Stimulated activated CD8-positive, alpha-beta memory T cell treated with anti-CD3 and anti-CD28 coated beads, Interleukin-15, amount 100 ng/mL, for 1 hour (primary cell): ENCODE results near the gene ERICH6.
A peak's percentile ranks its signal among the peaks of the same experiment; 100 is the strongest.

Experiments
- DNase-seq: peaks from one replicate; pipeline ENCODE4 v3.0.0-alpha.2; 2020; ENCODE audit warnings: low read depth

Gene ERICH6

DNA sequence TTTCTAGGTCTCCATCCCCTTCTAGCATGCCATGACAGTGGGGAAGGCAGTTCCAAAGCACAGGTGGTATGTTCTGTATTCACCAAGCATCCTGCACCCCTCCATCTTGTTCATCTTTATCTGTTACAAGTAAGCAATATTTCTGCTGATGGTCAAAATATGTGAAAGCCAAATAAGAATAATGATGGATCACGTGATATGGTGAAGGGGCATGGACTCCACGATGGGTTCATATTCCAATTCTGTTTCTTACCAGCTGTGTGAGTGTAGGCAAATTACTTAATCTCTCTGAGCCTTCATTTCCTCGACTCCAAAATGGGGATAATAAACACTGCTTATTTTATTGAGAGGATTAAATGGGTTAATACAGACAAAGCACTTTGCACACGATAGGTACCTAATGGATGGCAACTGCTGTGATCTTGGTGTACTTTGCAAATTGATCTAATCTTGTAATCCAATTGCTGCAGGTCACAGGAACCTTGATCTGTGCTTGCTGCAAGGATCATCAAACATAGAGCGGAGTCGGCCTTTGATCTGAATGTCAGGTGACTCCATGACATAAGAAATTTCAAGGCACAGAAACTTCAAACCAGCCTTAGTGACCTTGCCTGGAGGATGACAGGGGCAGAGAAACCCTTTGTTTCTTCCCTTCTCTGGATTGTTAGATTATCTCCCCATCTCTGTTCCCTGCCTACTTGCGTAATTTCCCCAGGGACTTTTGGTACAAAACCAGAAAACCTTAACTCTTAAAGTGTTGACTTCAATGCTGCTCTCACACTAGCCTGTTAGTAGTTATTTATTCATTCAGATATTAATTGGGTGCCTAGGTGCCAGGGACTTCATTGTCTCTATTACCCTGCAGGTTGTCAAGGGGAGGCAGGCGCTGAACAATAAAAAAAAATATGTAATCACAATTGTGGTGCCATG lies 33.4 kb upstream of the ERICH6 start:
- no peak for DNase-seq

DNA sequence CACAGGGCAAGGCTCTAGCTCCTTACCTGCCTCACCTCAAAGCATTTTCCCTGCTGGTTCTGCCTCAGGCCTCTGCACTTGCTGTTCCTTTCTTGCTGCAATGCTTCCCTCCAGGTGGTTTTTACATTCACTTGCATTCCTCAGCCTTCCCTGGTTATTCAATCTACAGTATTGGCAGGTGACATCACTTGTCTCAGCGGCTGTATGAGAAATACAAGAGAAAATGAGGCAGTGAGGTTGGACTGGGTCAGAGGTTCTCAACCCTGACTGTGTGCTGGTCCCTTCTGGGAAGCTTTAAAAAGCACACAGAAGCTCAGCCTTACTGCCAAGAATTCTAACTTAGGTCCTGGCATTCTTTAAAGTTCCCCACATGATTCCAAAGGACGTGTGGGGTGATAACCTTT lies 32.6 kb upstream of the ERICH6 start:
- no peak for DNase-seq

DNA sequence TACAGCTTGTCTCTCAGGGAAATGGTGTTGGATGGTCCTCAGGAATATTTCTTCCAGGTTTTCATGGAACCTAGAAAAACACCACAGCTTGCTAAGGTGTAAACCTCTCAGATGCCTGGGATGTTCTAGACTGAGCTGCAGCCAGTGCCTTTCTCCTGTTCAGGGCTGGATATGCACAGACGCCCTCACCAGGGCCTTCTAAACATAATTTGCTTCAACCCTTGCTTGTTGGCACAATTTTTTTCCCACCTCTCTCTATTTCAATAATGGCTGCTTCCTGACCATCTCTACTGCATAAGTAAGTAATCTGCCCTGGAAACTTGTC lies 31.0 kb upstream of the ERICH6 start:
- DNase-seq, result no peak

DNA sequence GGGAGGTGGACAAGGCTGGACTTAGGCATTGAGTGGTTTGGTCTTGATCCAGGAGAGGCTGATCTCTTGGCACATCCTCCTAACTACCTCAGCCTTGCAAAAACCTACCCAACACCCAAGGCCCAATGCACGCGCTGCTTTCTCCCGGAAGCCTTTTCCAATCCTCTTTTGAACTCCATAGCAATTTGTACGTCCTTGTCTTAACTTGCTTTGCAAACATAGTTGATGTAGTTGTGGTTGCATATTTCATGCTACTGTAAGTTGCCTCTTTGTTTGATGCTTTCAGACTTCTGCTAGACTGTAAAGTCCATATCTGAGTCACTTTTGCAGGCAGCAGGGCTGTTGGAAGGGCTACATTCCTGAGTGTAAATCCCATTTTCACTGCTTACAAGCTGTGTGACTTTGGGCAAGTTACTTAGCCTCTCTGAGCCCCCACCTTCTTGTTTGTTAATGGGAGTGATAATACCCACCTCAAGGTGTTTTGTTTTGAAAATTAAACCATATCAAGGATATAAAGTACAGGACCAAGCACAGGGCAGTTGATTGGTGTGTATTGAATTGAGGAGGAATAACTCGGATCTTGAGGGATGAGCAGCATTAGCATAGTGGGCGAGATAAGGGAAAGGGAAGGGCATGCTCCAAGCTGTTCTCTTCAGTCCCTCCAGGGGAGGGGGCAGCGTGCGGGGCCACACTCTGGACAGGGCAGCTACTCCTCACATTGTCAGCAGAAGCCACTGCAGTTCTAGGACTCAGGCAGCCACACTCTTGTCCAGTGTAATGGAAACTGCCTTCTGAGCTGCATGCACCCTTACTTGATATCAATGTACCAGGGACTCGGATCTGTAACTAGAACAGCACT lies 30.4 kb upstream of the ERICH6 start:
- DNase-seq, result no peak

DNA sequence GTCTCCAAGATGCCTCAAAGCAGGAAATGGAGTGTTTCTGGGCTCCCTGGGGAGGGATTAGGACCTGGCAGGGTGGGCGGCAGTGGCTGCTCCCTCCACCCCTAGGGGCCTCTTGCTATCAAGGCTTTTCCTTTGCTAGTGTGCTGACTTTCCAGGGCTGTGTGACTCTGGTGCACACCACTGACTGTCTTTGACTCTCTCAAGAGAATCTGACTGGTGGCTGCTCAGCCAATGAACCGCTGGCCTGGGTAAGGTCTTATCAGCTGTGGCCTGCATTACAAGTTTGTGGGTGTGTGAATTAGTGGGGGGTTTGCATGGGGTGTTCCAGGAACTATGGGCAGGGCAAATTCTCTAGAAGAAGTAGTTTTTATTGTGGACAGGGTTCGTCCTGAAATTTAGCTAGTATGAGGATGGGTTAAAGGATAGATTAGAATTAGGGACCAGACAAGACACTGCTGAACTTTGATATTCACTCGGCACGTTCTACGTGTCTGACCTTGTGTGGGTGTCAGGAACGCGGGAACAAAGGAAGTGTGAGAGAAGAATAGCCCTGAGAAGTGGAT lies 29.7 kb upstream of the ERICH6 start:
- no peak for DNase-seq

DNA sequence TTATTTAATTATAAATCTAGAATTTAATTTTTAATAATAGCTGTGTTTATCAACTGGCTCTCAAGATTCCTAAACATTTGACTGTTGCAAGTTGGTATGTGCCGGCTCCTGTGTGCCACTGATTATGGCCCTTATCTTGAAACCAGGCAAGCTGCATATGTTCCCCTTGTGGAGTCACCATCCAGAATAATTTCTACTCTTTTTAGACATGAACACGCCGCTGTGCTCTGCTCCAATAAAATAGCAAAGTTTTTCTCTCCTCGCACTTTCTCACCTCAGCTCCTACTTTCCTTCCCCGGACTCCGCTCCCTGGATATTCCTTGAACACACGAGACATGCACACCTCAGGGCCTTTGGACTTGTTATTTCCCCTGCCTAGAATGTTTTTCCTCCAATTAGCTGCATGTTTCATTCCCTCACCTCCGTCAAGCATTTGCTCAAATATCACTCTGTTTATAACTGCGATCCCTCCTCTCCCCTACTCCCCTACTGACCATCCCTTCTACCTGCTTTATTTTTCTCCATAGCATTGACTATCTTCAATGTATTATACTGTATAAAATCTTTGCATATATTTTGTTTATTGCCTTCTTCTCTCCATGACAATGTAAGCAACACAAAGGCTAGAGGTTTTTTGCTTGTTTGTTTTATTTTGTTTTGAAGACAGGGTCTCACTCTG lies 26.1 kb upstream of the ERICH6 start:
- no peak for DNase-seq

DNA sequence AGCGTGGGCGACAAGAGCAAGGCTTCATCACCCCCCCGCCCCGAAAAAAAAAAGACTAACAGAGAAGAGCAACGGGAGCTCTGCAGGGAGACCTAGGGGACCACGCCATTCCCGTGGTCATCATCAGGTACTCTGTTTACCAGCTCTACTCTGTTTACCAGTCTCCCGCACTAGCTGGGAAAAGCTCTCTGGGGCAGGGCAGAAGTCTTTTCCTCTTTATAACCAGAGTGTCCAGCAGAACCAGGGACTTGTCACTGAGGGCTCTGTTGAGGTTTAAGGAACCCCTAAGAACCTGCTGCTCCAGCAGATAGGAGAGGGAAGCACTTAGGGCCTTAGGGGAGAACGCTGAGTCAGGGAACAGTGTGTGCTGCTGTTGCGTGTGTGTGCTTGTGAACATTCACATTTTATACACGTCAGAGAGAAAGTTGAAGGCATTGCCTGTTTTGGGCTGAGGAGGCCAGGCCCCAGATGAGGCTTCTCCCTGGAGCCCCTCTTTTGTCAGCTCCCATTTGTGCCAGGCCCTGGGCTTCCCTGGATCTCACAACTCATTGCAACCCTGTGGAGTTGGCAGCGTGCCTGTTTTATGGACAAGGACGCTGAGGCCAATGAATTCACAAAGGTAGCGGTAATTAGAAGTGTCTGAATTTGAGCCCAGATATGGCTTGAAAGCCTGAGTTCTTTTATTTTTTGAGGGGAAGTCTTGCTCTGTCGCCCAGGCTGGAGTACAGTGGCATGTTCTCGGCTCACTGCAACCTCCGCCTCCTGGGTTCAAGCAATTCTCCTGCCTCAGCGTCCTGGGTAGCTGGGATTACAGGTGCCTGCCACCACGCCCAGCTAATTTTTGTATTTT lies 24.2 kb upstream of the ERICH6 start:
- no peak for DNase-seq

DNA sequence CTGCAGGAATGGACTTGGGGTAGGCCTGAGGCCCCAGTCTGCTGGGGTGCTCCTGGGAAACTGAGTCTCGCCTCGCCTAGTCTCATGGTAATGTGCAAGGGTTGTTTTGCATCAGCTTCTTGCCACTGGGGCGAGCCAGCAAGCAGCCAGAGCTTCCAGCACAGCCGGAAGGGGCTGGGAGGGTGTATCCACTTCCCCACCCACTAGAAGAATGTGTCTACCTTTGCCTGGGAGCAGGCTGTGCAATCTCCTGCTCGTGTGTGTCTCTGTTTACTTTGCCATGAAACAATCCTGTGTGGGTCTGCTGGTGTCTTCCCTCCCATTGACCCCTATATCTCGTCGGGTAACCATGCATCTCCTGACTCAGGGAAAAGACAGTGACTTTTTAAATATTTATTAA lies 21.8 kb upstream of the ERICH6 start:
- no peak for DNase-seq

DNA sequence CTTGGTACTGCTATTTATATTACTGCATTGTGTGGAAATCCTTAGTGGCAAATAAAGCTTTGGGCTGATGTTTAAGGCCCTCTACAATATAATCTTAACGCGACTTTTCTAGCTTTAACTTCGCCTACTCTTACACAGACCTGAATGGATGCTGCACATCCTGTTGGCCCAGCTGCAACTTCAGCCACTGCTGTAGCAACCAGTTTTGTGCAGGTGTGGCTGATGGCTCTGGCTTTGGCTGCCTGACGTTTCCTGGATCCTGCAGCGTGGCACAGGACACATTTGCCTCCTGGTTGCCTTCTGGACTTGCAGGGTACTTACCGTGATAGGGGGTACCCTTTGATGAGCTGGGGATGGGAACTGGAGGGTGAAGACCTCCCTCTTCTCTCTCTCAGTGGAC lies 20.2 kb upstream of the ERICH6 start:
- DNase-seq, result no peak

DNA sequence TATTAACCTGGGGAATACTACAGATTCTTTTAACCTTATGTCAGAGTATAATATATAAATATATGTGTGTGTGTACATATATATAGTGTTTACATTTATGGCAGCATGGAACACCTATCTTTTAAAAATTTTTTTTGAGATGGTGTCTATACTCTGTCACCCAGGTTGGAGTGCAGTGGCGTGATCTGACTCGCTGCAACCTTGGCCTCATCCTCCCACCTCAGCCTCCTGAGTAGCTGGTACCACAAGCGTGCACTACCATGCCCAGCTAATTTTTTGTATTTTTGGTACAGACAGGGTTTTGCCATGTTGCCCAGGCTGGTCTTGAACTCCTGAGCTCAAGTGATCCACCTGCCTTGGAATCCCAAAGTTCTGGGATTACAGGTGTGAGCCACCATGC lies 18.5 kb upstream of the ERICH6 start:
- DNase-seq, result no peak

DNA sequence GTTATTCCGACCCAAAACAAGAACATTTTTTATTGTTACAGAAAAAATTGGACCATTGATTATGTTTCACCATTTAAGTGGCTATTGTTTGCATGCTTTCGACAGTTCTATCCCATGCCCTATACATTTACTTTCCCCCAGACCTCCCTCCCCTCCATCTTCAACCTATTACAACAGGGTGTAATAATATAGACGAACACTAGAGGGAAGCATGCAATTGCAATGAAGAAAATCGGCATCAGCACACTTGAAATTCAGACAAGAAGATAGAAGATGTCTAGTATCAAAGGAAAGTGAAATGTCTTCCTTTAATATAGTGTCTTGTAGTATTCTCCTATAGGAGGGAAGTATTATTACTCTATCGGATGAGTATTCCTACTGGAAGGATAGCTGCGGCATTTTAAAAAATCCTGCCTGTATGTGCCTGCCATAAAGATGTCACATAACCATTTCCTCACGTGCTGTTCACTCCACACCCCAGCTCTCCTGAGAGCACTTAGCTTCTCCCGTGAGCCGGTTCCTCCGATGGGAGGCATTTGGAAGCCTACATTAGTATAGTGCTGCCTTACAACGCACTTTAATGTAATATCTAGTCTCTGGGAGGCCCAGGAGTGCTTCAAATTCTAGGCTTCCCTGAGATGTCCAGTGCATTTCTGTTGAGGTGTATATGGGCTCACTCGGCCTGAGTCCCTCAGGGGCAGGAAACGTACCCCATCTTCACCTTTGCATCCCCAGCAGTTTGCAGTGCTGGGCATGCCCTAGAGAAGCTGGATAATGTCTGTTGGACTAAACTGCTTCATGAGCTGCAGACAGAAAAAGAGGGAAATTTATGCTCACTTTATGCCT lies 17.8 kb upstream of the ERICH6 start:
- DNase-seq, result no peak

DNA sequence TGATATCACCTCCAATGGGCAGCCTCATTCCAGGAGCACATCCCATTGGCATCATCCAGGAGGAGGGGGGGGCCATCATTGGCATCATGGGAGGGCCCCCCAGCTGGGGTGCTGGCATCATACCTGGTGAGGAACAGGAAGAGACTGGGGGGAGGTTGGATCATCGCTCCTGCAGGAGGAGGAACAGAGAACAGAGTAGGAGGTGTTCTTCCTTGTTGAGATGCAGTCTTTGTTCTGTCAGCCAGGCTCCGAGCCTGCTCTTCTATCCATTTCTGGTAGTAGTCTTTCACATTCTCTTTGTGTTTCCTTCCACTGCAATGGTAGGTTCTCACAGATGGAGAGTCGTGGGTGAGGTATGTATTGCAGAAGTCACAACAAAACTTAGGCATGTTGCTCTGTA lies 16.7 kb upstream of the ERICH6 start:
- DNase-seq, result no peak

DNA sequence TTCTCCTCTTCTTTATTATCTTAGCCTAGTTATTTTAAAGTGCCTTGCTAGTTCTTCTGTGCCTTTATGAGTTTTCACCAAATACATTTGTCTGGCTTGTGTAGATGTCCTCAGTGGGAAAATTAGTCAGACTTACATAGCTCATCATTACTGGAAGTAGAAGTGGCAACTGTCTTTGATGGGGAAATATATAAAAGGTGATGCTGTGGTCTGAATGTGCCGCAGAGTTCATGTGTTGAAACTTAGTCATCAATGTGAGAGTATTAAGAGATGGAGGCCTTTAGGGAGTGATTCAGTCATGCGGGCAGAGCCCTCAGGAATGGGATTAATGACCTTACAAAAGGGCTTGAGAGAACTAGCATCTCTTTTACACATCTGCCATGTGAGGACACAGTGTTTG lies 6.4 kb upstream of the ERICH6 start:
- no peak for DNase-seq

DNA sequence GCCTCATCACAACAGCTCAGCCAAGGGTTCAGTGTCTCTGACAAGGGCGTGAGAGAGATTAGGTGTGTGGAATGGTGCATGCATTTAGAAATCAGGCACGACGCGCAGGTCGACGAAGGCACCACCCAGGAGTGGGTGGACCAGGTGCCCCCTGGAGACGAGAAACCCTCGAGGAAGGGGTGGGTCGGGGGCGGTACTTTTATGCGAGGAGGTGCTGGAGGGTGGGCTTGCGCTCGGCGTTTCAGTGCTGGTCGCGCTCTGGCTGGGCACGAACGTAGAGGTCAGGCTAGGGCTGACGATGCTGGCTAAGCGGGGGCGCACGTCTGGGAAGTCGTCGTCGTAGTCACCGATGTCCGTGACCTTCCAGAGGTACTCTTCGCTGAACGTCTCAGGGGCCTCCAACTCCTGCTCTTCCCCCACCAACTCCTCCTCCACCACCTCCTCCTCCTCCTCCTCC lies 393 bp downstream of the ERICH6 start:
- DNase-seq, result peak; percentile 6

DNA sequence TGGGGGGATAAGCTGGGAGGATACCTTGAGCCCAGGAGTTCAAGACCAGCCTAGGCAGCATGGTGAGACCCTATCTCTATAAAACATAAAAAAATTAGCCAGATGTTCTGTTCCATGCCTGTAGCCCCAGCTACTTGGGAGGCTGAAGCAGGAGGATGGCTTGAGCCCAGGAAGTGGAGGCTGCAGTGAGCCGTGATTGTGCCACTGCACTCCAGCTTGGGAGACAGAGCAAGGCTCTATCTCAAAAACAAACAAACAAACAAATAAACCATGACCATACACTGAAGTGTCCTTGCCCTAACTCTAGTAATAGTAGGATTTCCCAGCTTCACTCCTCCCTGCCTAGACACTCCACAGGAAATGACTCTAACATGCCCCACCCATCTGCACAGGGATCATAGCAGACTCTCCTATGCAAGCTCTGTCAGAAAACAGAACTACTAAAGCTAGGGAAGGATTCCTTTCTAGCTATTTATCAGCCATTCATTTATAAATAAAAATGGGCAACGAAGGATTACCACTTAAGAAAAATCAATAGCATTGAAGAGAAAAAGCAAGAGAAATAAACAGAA lies 4.6 kb downstream of the ERICH6 start:
- DNase-seq, result no peak

DNA sequence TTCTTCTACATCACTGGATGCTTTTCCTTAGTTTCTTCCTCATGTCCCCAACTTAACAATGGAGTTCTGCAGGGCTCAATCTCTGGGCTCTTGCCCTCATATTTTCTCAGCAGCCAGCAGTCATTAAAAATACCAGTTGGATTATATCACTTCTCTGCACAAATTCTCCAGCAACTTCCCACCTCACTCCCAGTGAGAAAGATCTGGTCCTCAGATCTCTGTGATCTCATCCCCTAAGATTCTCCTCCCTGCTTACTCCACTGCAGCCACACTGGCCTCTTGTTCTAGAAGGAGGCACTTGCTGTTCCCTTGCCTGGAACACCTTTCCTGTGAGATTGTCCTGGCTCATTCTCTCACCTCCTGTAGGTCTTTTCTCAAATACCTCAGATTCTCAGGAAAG lies 6.1 kb downstream of the ERICH6 start:
- no peak for DNase-seq

DNA sequence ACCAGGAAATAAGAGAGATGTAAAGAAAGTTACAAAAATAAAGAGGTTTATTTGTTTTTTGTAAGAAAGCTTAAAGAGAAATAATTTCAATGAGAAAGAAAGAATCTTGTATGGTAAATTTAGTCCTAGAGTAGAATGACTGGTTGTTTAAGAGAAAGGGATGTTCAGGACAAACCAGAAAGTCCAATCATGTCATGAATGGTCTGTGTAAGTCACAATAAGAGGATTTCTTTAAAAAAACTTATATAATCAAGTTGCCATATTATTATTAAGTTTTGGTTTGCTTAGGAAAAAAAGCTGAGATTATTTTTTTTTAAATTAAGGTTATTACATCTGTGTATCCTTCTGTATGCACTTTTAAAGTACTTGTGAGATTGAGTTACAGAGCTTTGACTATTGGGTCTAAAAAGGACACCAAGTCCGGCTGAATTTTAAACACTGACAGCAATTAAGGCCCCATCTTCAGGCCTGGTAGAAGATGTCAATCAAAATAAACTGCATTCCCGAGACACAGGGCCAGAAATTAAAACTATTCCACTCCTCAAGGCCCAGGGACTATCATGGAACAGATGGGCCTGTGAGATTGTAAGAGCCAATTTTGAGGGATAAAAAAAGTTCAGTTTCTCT lies 12.2 kb downstream of the ERICH6 start:
- no peak for DNase-seq

DNA sequence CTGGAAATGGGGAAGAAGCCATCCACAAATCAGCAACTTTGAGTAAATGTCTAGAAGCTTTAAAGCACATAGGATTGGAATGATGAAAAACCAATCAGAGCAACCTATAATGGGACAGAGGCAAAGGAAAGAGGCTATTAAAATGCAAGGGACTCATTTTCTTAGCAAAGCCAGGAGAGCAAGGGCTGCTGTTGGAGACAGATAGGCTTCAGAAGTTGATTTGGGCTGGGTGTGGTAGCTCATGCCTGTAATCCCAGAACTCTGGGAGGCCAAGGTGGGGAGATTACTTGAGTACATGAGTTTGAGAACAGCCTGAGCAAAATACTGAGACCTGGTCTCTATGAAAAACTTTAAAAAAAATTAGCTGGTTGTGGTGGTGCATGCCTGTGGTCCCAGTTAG lies 16.1 kb downstream of the ERICH6 start:
- no peak for DNase-seq

DNA sequence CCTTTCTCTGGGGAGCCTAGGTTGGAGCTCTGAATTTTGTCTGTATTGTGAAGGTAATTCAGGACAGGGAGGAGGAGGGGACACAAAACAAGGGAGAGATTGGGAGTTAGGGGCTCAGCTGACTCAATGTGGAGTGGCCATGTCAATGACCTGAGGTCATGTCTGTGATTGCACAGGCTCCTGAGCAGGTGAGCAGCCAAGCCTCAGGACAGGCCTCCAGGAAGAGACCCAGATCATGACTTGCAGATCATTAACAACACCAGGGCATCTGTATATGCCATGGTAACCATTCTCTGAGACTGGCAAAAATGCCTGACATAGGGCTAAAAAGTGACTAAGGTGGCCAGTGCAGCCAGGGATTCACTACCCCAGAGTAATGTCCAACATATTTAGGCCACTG lies 20.9 kb downstream of the ERICH6 start:
- no peak for DNase-seq

DNA sequence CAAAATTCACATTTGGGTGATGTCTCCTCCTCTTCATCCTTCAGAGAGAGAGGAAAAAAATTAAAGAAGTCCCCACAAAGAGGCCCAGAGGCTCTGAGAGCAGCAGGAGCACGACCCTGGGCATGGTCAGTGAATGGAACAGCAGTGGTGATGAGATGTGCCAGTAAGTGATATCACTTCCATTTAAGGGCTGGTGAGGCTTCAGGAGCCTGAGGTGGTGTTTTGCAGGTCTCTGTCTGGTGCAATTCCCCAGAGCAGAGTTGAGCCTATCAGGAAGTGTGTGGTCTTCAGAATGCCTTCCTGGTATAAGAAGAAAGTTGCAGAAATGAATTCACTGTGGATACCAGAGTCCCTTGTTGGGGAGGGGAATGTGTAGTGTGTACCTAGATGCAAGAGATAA lies 21.4 kb downstream of the ERICH6 start:
- DNase-seq, result no peak
